Mesendoderm (in vitro differentiated cells): ENCODE measurements around the gene PALLD.

Experiments
- DNase-seq: peaks from one replicate; pipeline ENCODE4 v3.0.0; 2013
- H2AK5ac ChIP-seq: 2 replicates; pipeline ENCODE4 v1.6.1; 2013; ENCODE audit warnings: low read length, inconsistent platforms
- H2BK120ac ChIP-seq: 2 replicates; pipeline ENCODE4 v1.6.1; 2013; ENCODE audit warnings: low read depth, mild to moderate bottlenecking, low read length, moderate library complexity, mixed read lengths
- H2BK15ac ChIP-seq: replicated peaks from 2 replicates; pipeline ENCODE4 v1.6.1; 2013; ENCODE audit warnings: low read depth, mild to moderate bottlenecking, moderate library complexity
- H2BK5ac ChIP-seq: 2 replicates; pipeline ENCODE4 v1.6.1; 2013; ENCODE audit warnings: low read length, inconsistent platforms
- H3K18ac ChIP-seq: 2 replicates; pipeline ENCODE4 v1.6.1; 2013; ENCODE audit warnings: mild to moderate bottlenecking, low read length, mixed read lengths
- H3K23ac ChIP-seq: one replicate; pipeline ENCODE4 v1.6.1; 2013; ENCODE audit warnings: low read length
- H3K27ac ChIP-seq: 2 replicates; pipeline ENCODE4 v1.5.1; 2013; ENCODE audit warnings: low read depth, mild to moderate bottlenecking, inconsistent platforms, low read length, moderate library complexity
- H3K27me3 ChIP-seq: 2 replicates; pipeline ENCODE4 v1.6.1; 2013; ENCODE audit warnings: low read length, control low read depth, mild to moderate bottlenecking, inconsistent platforms; ENCODE audit not compliant: insufficient read depth, poor library complexity
- H3K36me3 ChIP-seq: 2 replicates; pipeline ENCODE4 v1.6.1; 2013; ENCODE audit warnings: low read length, inconsistent platforms; ENCODE audit not compliant: control insufficient read depth, insufficient read depth
- H3K4ac ChIP-seq: one replicate; pipeline ENCODE4 v1.6.1; 2013; ENCODE audit warnings: low read depth, mild to moderate bottlenecking, low read length, moderate library complexity
- H3K4me1 ChIP-seq: 2 replicates; pipeline ENCODE4 v1.6.1; 2013; ENCODE audit warnings: low read depth, low read length, inconsistent platforms; ENCODE audit not compliant: control insufficient read depth
- H3K4me2 ChIP-seq: 2 replicates; pipeline ENCODE4 v1.6.1; 2013; ENCODE audit warnings: low read length
- H3K4me3 ChIP-seq: 2 replicates; pipeline ENCODE4 v1.5.1; 2013; ENCODE audit warnings: mild to moderate bottlenecking, low read length
- H3K56ac ChIP-seq: one replicate; pipeline ENCODE4 v1.6.1; 2013; ENCODE audit warnings: low read length
- H3K79me1 ChIP-seq: 2 replicates; pipeline ENCODE4 v1.6.1; 2013; ENCODE audit warnings: low read length, inconsistent platforms
- H3K79me2 ChIP-seq: 2 replicates; pipeline ENCODE4 v1.6.1; 2013; ENCODE audit warnings: mild to moderate bottlenecking, low read length; ENCODE audit not compliant: control insufficient read depth, insufficient read depth
- H3K9ac ChIP-seq: 2 replicates; pipeline ENCODE4 v1.6.1; 2013; ENCODE audit warnings: low read length, inconsistent platforms
- H4K5ac ChIP-seq: one replicate; pipeline ENCODE4 v1.6.1; 2013; ENCODE audit warnings: low read length
- H4K8ac ChIP-seq: one replicate; pipeline ENCODE4 v1.6.1; 2013; ENCODE audit warnings: low read depth, mild to moderate bottlenecking, control low read depth, low read length, moderate library complexity
- WGBS: extraction: QIAGEN DNeasy Blood & Tissue Kit; methylation state at CpG from one replicate; pipeline ENCODE4 v1.1.7; 2013; ENCODE audit warnings: low lambda C conversion rate, missing lambda C conversion rate; ENCODE audit not compliant: insufficient coverage; ENCODE audit errors: extremely low coverage; 5-methylcytosine and 5-hydroxymethylcytosine counted together

The PALLD gene

GRCh38 chr4:168614281-168615057, 117.6 kb downstream of the PALLD start:
- DNase-seq: no peak
- Histone ChIP-seq H3K18ac (no peak overlapping the region), H3K4me2 (no peak overlapping the region), H2AK5ac (no peak overlapping the region), H2BK5ac (no peak overlapping the region), H2BK120ac (no peak overlapping the region), H4K5ac (no peak overlapping the region), H2BK15ac (no peak overlapping the region), H3K4me3 (no peak overlapping the region), H3K79me1 (no peaks in the 10 kb centered on the region), H3K79me2 (no peaks in the 10 kb centered on the region), H3K23ac (no peak overlapping the region), H3K56ac (no peak overlapping the region), H3K9ac (no peak overlapping the region), H3K27ac (no peak overlapping the region), H4K8ac (no peak overlapping the region), H3K36me3 (no peaks in the 10 kb centered on the region), H3K4ac (no peak overlapping the region), H3K4me1 (peaks cover 4% of the 10 kb centered on the region), H3K27me3 (no peaks in the 10 kb centered on the region)
- no CpG with 5 or more reads among the region's 4 CpGs for WGBS

- Histone ChIP-seq H2AK5ac (no peak overlapping the region), H4K5ac (no peak overlapping the region), H3K79me2 (no peaks in the 10 kb centered on the region), H2BK120ac (no peak overlapping the region), H3K27ac (no peak overlapping the region), H3K36me3 (no peaks in the 10 kb centered on the region), H3K23ac (no peak overlapping the region), H3K79me1 (no peaks in the 10 kb centered on the region), H3K4me2 (no peak overlapping the region), H3K18ac (peak overlapping the region; percentile 84), H2BK5ac (no peak overlapping the region), H3K27me3 (no peaks in the 10 kb centered on the region), H3K4me1 (peaks cover 4% of the 10 kb centered on the region), H3K4ac (no peak overlapping the region), H2BK15ac (no peak overlapping the region), H3K4me3 (no peak overlapping the region), H3K56ac (no peak overlapping the region), H4K8ac (no peak overlapping the region), H3K9ac (no peak overlapping the region)
- DNase-seq: peak; percentile 36
- WGBS: no CpG with 5 or more reads among the region's 5 CpGs
Observed at GRCh38 chr4:168615294-168616065, 118.6 kb downstream of the PALLD start.

- H3K4ac ChIP-seq: no peak overlapping the region
- H3K79me1 ChIP-seq: no peaks in the 10 kb centered on the region
- no peak overlapping the region for H3K18ac ChIP-seq
- no peak overlapping the region for H3K27ac ChIP-seq
- no peak overlapping the region for H2BK15ac ChIP-seq
- no peak overlapping the region for H3K9ac ChIP-seq
- no peak for DNase-seq
- no peak overlapping the region for H3K4me2 ChIP-seq
- H3K23ac ChIP-seq: no peak overlapping the region
- H3K4me1 ChIP-seq: peaks cover 9% of the 10 kb centered on the region
- no peaks in the 10 kb centered on the region for H3K79me2 ChIP-seq
- H2BK120ac ChIP-seq: no peak overlapping the region
- H4K5ac ChIP-seq: no peak overlapping the region
- no peak overlapping the region for H4K8ac ChIP-seq
- no peak overlapping the region for H2BK5ac ChIP-seq
- WGBS: no CpG with 5 or more reads among the region's 8 CpGs
- no peak overlapping the region for H2AK5ac ChIP-seq
- no peak overlapping the region for H3K56ac ChIP-seq
- no peaks in the 10 kb centered on the region for H3K27me3 ChIP-seq
- H3K36me3 ChIP-seq: no peaks in the 10 kb centered on the region
- H3K4me3 ChIP-seq: no peak overlapping the region
Observed at GRCh38 chr4:168618577-168619265, 121.9 kb downstream of the PALLD start.

GRCh38 chr4:168619266-168619631, 122.4 kb downstream of the PALLD start:
- no peak overlapping the region for H2BK15ac ChIP-seq
- no peak overlapping the region for H2AK5ac ChIP-seq
- H3K36me3 ChIP-seq: no peaks in the 10 kb centered on the region
- H3K9ac ChIP-seq: no peak overlapping the region
- no peak overlapping the region for H2BK120ac ChIP-seq
- no peak overlapping the region for H3K4ac ChIP-seq
- no peak overlapping the region for H2BK5ac ChIP-seq
- H3K79me1 ChIP-seq: no peaks in the 10 kb centered on the region
- no peak overlapping the region for H4K5ac ChIP-seq
- peaks cover 9% of the 10 kb centered on the region for H3K4me1 ChIP-seq
- H3K27ac ChIP-seq: no peak overlapping the region
- H3K27me3 ChIP-seq: no peaks in the 10 kb centered on the region
- no peak overlapping the region for H3K18ac ChIP-seq
- H3K4me3 ChIP-seq: no peak overlapping the region
- no peaks in the 10 kb centered on the region for H3K79me2 ChIP-seq
- H4K8ac ChIP-seq: no peak overlapping the region
- H3K4me2 ChIP-seq: no peak overlapping the region
- DNase-seq: no peak
- no peak overlapping the region for H3K23ac ChIP-seq
- no peak overlapping the region for H3K56ac ChIP-seq

GRCh38 chr4:168621806-168622589, 125.1 kb downstream of the PALLD start:
- H3K27ac ChIP-seq: no peak overlapping the region
- H3K18ac ChIP-seq: no peak overlapping the region
- H3K4ac ChIP-seq: no peak overlapping the region
- no peak overlapping the region for H4K5ac ChIP-seq
- H2BK5ac ChIP-seq: no peak overlapping the region
- no peaks in the 10 kb centered on the region for H3K79me2 ChIP-seq
- H2AK5ac ChIP-seq: no peak overlapping the region
- no peaks in the 10 kb centered on the region for H3K27me3 ChIP-seq
- no CpG with 5 or more reads among the region's 9 CpGs for WGBS
- peaks cover 5% of the 10 kb centered on the region for H3K4me1 ChIP-seq
- H4K8ac ChIP-seq: no peak overlapping the region
- H2BK15ac ChIP-seq: no peak overlapping the region
- no peaks in the 10 kb centered on the region for H3K79me1 ChIP-seq
- H3K4me2 ChIP-seq: no peak overlapping the region
- no peaks in the 10 kb centered on the region for H3K36me3 ChIP-seq
- H3K56ac ChIP-seq: no peak overlapping the region
- no peak overlapping the region for H3K4me3 ChIP-seq
- no peak for DNase-seq
- no peak overlapping the region for H3K23ac ChIP-seq
- no peak overlapping the region for H2BK120ac ChIP-seq
- H3K9ac ChIP-seq: no peak overlapping the region
